ENCODE results near the gene NLGN2.

The NLGN2 gene

DNA sequence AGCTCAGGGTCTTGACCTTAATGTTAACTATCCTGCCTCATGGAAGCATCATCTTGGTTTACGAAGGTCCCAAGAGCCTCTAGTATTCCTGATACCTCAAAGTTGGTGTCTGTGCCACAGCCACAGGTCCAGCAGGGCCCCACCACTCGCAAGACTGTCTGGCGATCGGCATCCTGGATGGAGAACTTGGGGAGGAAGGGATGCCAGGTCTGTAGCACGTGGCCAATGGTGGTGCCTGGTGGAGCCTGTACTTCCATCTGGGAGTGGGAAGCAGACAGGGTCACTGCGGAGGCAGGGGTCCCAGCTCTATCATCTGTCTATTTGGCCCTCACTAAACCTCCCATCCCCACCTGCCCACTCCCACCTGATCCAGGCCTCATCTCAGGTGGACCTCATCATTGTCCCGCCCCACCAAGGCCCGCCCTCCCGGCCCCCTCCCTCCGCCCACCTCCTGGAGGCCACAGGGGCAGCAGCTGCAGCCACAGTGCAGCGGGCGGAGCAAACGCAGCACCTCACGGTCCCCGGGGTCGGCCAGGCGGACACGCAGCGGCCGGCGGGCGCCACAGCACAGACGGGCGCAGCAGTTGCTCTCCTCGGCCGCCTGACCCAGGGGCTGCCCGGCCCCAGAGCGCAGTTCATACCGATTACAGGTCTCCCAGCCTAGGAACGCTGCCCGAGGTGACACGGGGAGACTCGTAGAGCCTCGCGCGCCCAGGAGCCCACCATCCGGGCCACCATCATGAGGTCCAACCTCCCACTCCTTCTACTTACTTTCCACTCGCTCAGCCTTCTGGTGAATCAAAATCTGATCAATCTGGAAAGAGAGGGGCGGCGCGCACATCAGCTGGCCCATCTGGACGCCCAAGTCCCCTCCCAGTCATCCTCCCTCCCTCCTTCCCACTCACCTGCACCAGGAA lies 14.7 kb upstream of the NLGN2 start:
- no peak for DNase-seq

DNA sequence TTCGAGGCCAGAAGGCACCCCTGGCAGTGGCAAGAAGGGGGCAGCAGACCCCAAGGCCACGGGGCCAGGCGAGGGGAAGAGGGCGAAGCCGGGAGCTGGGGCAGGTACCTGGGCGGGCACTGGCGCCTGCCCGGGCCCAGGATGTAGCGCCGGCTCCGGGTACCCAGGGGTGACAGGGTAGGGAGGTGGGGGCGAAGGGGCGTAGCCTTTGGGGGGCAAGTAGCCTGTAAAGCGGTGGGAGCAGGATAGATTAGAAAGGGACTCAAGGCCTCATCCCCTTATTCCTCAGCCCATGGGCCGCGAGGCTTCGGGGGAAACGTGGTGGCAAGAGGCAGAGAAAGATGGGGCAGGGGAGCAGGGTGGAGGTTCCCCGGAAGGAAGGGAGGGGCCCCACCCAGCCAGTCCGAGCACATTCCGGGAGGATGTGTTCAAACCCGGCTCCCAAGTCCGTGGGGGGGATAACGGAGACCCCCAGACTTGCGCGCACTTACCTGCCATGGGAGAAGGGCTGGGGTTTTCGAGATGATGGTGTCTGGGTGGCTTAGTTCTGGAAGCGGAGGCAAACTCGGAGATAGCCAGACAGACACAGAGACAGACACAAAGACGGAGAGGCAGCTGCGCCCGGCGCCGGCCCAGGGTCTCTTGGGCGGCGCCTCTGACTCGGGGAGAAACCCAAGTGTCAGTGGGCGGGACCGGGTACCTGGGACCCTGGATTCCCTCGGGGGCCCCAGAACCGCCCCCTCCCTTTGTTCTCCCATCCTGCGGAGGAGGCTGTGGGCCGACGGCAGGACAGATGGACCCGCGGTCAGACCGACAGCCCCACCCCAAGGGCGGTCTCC lies 13.8 kb upstream of the NLGN2 start:
- DNase-seq = peak; percentile 84

DNA sequence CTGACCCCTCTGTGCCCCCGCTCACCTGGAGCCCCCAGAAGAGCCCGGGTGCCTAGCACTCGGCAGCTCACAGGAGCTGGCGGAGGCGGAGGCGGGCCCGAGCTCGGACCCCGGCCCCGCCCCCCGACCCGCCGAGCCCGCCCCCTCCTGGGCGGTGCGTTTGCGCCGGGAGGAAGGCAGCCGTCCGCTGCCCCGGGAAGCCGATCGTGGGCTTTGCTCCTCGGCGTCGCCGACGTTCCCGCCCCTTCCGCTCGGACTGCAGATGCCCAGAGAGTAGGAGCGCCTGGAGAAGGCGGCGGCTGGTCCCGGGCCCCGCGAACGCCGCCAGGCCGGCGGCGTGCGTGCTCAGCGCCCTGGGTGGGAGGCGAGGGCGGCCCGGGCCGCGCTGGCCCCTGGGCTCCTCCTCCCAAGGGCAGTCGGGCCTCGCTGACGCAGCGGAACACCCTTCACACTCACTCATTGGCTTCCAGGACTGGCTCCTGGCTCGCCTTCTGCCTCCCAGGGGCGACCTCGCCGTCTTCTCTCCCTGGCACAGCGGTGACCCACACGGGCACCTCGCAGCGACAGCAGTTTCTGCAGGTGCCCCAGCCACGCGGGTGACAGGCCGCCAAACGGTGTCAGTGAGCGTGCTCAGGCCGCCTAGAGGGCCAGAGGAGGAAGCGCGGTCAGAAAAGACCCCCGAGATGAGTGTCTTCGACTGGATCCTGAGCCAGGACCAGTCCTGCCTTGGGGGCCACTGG lies 13.0 kb upstream of the NLGN2 start, which contains the start of gene PLSCR3:
Gene PLSCR3, minus strand, starts transcription at position 74 of the 740 bp plus-strand sequence. CDS start 415 bp downstream, outside the sequence.
- peak; percentile 84 for DNase-seq

DNA sequence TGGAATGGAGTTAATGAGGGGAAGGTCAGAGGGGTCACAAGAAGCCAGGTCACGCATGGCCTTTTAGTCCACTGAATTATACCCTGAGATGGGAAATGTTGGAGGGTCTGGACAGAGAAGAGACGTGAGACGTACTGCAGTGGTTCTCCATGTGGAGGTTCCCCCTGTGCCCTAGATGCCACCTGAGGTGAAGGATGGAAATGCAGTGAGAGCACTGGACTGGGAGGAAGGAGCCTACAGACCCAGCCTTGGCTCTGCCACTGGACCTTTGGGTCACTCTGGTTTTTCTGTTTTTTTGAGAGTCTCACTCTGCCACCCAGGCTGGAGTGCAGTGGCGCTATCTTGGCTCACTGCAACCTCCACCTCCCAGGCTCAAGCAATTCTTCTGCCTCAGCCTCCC lies 11.5 kb upstream of the NLGN2 start:
- DNase-seq = no peak

DNA sequence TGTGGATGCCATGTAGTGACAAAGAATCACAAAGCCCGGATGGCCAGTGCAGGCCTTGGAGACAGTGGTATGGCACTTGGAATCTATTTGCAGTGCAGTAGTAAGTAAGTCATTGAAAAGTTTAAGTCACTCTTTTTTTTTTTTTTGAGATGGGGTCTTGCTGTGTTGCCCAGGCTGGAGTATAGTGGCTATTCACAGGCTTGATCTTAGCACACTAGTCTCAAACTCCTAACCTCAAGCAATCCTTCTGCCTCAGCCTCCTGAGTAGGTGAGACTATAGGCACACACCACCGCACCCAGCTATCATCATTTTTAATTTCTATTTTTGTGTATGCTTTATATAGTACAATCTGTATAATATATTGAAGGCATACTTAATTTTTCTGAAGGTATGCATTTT lies 9.0 kb upstream of the NLGN2 start:
- no peak for DNase-seq

DNA sequence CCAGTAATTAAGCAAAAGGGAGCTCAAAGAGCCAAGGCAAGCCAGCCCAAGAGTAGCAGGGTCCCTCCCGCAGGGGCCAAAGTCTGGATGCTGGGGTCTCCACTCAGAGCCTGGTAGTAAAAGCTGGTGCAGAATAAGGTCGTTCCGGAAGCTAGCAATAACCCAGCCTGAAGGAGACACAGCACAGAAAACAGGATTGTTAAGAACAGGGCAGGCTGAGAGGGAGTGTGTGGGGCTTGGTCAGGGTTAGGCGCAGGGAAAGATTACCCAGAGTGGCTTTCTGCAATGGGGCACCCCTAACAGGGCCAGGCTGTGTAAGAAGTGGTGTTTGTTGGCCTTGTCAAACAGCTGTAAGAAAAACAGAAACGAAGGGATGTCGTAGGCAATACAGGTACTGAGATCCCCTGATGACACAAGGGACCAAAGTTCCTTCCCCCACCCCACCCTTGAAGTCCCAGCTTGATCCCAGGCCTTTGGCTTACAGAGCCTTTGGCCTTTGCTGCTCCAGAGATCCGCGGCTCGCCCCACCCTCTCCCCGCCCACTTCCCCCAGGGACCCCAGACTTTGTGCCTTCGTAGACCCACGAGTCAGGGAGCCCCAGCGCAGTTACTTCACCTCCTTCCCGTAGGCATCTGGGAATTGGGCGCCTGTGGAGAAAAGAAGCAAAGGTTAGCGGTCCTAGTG lies 4.5 kb upstream of the NLGN2 start:
- no peak for DNase-seq

DNA sequence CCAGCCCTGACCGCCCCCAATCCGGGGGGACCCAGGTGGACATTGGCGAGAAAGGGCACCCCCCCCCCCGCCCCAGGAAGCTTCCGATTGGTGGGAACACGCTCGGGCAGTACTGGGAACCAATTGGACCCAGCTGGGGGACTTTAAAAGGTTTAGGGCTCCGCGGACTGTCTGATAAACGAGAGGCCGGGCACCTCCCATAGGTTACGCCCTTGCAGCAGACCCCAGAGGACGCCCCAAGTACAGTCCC lies 4.0 kb upstream of the NLGN2 start:
- DNase-seq = peak; percentile 91

DNA sequence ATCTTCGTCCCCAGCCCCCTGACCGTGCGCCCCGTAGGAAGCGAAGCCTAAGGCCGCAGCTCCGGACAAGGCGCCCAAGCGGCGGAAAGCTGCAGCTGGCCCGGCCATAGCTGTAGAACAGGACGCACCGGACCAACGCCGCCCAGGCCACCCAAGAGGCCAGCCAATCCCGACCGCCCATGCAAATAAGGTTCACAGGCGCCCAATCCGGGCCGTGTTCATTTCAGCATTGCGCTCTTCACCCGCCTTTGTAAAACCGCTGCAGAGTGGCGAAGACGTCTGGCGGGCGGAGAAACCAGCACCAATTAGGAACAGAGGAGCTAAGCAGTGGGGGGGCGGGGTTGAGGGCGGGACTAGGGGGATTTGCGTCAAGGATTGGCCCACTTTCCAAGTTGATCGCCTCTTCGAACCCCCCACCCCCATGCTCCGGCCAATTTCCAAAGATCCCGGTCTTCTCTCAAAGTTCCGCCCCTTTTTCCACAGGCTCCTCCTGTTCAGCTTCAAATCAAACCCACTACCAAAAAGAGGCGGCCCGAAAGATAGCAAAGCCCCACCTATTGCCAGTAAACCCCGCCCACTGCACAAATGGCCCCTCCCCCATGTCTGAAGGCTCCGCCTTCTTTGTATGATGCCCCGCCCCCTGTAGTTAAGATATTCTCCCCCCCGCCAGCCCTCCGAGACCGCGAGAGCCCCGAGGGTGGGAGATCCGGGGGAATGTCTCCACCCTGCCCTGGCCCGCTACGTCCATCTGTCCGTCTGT lies 3.5 kb upstream of the NLGN2 start, which contains the start of gene TMEM256:
Gene TMEM256, minus strand, starts transcription at position 121 of the 760 bp plus-strand sequence. Its CDS starts 13 bp downstream, at position 108.
- DNase-seq = peak; percentile 100

DNA sequence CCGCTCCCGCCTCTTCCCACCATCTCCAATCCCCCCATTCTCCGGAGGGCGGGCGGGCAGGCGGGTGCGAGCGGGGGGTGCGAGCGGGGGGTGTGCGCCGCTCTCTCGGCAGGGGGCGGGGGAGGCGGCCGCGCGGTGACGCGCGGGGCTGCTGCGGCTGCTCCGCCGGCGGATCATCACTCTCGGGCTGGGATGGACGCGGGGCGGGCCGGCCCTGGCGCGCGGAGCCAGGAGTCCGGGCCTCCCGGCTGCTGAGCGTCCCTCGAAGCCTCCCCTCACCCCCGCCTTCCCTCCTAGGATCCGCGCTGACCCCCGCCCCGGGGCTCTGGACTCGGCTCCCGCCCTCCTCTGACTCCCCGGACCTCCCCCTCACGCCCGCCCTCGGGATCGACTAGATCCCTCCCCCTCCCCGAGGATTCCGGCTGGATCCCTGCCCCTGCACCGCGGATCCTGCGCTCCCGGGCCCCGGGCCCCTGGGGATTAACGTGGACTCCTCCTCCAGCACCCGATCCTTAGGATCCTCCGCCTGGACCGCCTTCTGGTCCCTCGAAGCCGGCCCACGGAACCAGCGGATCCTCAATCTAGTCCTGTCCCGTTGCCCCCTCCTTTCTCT lies 2.8 kb upstream of the NLGN2 start:
- DNase-seq = no peak

DNA sequence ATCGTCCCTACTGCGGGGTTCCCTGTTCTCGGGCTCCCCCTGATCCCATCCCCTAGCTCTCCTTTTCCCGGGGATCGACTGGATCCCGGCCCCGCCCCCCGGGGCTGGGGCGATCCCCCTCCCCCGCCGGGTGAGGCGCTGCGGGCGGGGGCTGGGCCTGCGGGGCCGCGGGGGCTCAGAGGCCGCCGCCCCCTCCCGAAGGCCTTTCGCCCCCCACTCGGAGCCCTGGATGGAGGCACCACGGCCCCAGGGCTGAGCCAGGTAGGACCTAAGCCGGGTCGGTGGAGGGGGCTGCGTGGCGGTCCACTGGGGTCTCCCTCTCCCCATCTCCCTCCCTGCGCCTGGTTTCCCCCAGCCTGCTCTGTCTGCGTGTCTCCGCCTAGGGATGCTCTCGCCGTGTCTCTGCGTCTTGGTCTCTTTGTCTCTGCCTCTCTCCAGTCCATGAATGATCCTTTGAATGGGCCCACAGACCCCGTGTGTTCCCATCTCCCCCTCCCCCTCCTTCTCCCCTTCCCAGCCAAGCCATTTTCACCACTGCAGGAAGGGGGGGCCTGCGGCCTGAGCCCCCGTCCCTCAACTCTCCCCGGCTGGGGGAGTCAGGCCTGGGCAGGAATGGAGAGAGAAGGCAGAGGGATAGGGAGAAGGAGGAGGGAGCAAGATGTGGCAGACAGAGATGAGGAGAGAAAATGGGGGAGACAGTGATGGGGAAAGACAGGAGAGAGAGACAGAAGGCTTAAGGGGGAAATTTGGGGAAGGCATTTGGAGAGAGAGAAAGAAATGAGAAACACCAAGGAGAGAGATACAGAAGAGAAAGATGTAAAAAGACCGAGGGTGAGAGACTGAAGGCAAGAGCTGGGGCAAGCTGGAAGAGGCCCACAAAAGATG lies 2.1 kb upstream of the NLGN2 start:
- DNase-seq = no peak

DNA sequence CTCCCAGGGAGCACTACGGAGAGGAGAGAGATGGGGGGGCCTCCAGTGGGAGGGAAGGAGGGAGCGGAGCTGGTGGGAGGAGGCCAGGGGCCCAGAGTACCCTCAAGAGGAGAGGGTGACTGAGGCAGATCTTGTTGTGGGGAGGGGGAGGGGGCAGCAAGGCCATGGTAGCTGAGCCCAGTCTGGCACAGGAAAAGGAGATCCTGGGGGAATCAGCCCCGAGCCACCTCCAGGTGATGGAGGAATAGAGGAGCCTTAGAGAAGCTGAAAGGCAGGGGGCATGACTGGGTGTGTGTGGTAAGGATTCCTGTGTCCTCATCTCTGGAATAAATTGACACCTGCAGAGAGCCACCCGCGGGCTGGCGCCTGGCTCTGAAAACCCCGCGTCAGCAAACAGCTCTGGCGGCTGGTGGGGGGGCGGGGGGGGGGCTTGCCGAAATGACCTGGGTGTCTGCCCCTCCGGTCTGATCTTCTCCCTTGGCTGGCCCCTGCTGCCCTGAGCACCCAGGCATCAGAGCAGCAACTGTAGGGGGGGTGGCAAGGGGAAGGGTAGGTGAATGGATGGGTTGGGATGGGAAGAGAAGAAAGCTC lies 1.3 kb upstream of the NLGN2 start:
- DNase-seq = peak; percentile 5

DNA sequence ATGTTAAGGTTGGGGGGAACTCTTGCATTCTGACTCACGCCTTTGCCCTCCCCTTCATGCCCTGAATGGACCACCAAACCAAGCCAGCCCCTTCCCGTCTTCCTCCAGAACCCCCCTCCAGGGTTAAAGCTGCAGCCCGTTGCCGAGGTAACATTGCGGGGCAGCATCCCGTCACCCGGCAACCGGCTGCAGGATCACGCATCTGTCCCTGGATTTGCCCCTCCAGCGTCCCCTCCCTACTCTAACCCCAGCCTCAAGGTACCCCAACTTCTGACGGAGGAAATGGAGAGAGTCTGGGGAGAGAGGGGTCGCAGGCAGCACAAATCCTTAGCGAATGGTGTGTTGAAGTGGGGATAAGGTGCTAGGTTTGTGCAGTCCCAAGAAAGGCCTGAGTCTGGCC lies 563 bp upstream of the NLGN2 start:
- DNase-seq = no peak

DNA sequence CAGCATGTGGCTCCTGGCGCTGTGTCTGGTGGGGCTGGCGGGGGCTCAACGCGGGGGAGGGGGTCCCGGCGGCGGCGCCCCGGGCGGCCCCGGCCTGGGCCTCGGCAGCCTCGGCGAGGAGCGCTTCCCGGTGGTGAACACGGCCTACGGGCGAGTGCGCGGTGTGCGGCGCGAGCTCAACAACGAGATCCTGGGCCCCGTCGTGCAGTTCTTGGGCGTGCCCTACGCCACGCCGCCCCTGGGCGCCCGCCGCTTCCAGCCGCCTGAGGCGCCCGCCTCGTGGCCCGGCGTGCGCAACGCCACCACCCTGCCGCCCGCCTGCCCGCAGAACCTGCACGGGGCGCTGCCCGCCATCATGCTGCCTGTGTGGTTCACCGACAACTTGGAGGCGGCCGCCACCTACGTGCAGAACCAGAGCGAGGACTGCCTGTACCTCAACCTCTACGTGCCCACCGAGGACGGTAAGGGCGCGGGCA lies 645 bp downstream of the NLGN2 start:
- no peak for DNase-seq

DNA sequence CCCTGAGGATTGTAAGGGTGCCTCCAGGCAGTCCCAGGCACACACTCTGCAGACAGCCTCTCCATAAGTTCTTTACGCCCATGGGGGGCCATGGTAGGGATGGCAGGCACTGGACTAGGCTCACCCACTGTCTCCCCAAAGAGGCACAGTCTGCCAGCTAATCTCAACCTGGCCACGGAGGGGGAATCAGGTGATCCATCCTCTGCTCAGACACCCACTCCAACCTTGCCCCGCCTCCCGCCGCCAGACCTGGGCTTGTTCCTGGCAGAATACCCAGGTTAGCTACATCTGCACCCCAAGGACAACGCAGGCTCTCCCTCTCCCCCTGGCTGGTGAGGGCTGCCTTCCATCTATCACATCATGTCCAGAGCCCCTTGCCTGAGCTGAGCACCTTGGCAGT lies 1.2 kb downstream of the NLGN2 start:
- no peak for DNase-seq

DNA sequence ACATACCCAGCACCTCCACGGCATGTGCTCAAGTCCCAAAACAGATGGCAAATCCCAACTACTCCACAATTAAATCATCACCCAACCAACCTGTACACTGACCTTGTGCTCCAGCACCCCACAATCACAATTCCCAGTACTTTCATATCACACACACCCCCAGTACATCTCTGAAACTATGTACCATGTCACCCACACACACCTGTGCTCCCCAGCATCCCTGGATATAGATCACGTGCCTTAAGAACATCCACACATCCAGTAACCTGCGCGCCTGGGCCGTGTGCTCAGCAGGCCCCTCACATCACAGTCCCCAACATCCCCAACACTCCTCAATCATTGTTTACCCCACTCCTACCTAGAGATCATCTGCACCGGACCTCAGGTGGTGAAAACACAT lies 2.1 kb downstream of the NLGN2 start:
- no peak for DNase-seq

DNA sequence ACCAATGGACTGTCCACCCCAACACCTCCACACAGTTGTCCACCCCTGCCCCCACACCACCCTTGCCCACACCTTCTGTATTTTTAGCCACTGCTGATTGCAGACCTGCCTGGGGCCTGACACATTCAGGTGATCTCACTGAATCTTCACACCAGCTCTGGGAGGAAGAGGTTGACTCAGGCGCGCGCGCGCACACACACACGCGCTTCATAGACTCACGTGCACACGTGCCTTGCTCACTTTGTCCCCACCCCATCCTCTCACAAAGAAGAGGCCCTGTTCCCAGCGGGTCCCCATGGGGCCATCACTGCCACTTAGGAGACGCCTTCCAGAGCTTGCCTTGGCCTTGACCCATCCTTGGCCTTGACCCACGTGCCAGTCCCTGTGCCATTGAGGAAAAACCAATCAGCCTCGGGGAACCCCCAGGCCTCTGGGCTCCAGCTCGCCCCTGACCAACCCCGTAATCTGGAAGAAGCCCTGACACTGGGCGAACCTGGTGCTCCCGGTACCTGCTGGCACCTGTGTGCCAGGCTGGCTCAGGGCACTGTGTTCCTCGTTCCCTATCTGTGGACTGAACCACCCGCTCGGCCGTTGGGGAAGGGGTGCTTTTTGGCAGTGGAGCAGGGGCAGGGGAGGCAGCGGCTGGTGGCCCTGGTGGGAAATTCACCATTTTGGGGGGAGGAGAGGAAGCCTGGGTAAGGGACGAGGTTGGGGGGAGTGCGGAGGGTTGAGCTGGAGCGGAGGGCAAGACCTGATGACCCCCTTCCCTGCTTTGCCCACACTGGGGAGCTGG lies 3.2 kb downstream of the NLGN2 start:
- DNase-seq = no peak

DNA sequence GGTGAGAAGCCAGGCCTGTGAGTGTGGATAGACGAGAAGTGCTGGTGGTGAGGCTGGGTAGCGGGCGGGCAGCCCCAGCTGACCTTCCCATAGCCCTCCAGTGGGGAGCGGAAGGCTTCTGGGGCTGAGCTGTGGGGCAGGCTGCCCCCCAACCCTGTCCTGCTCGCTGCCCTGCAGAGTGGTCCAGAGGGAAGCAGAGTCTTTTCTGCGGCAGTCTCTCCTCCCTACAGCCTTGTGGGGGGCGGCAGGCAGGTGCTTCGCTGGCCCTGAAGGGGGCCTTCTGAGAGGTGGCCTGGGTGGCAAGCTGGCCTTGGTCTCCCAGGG lies 3.7 kb downstream of the NLGN2 start:
- DNase-seq = no peak

DNA sequence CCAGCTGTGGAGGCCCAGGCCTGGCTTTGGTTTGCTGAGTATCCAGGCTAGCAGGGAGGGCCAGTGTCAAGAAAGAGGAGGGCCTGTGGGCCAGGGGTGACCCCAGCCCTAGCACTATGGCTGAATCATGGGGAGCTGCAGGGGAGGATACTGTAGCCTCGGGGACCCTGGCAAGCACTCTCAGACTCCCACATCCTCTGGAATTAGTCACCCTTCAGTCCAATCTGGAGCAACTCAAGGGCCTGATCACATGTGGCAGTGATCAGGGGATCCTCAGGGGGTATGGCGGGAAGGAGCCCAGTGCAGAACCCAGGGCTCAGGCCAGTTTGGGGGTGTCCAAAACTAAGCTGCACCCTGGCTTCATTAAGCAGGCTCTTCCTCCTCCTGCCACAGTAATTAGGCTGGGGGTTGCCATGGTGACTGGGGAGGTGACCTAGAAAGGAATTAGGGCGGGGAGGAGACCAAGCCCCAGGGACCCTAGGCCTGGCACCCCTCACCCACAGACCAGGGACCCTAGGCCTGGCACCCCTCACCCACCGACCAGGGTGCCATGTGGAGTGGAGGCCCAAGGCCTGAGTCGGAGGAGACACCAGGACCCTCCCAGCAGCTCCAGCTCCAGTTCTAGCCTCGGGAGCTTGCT lies 5.8 kb downstream of the NLGN2 start:
- no peak for DNase-seq

DNA sequence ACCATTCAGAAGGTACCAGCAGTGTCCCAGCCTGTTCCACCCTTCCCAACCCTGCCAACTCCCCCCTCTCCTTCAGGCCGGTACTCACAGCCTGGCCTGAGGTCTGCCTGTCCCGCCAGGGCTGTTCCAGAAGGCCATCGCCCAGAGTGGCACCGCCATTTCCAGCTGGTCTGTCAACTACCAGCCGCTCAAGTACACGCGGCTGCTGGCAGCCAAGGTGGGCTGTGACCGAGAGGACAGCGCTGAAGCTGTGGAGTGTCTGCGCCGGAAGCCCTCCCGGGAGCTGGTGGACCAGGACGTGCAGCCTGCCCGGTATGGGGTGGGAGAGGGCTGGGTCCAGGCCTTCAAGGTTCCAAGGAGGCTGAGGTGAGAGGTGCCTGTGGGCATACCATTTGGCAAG lies 7.2 kb downstream of the NLGN2 start:
- no peak for DNase-seq
